ENCODE measurements around the gene C1QTNF4. TPM values are rescaled to one million over a fixed set of nuclear protein-coding genes. Genes with fewer than 3 reads are reported as not detected.
"Not testable (repeated sequence)": the region's sequence is repeated elsewhere in the genome, so short reads cannot be mapped to it uniquely, and the experiment has no call there.

The C1QTNF4 gene
- total RNA-seq = 1.3 TPM
- long read RNA-seq, partial matches to known transcripts = 0 of 3 reads
- long read RNA-seq, other reads (novel, unspliced or antisense) = 2 of 3 reads

DNA sequence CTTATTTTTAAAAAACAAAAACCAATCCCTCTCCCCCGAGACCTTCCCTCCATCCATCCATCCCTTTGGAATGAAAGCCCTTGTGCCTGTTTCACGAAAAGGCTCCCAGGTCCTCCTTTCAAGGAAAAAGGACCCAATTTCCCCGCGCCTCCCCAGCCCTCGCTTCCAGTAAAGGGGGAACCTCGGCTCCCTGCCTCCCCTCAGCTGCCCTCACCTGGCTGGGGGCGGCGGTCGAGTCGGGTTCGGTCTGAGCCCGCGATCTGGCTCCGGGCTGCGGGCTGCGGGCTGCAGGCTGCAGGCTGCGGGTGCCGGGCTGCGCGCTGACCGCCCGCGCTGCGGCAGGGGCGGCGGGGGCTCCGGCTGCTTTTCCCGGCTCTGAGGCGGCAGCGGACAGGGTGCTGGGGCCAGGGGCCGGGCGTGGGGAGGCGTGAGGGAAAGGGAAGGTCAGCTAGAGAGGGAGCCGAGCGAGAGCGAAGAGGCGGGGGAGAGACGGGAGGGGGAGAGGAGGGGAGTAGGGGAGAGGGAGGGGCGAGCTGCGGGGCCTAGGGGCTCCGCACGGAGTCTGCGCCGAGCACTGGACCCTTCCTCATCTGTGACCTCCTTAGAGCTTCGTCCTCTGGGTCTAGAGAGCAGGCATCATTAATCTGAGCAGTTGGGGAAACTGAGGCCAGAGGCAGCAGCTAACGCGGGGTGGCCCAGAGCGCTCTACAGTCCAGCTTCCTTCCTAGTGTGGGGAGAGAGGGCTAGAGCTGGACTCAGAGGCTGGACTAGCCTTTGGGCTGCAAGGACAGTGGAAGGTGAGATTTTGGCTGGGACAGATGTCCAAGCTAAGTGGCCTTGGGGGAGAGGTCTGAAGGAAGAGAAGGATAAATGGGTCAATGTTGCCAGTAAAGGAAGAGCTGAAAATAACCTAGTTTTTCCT lies at the start of gene C1QTNF4:
Gene C1QTNF4, minus strand, starts transcription at position 478 of the 922 bp plus-strand sequence. CDS start 3,601 bp downstream, outside the sequence.
- ATAC-seq = peak in 1 of 2 donors; percentile 14

GRCh38 chr11:47642099-47642855 lies 48.1 kb upstream of the C1QTNF4 start, which contains the start of gene MTCH2:
Gene MTCH2 (minus strand): TSS chr11:47642559. CDS start chr11:47642465, 94 bp downstream.
- H3K36me3 ChIP-seq = peaks cover 22% of the 10 kb centered on the region
- H3K27me3 ChIP-seq (ENCODE audit: low read depth) = no peaks in the 10 kb centered on the region
- intact Hi-C loops (cut with DNase I) = no loop called here
- peak within 1 kb of the TSS; percentile 92 for H3K27ac ChIP-seq
- H3K4me3 ChIP-seq = peak within 1 kb of the TSS; percentile 88
- peak; percentile 49 for TF ChIP-seq CTCF (IDR thresholded peaks at IDR 0.05)
- DNase-seq (peak; percentile 95), ATAC-seq (peak; percentile 99 to 100)
- peaks cover 14% of the 10 kb centered on the region for H3K4me1 ChIP-seq
- H3K9me3 ChIP-seq = no peaks in the 10 kb centered on the region

More for the DNA sequence above, at the start of gene C1QTNF4:
- peaks cover 6% of the 10 kb centered on the region for H3K4me1 ChIP-seq
- H3K36me3 ChIP-seq = no peaks in the 10 kb centered on the region
- DNase-seq = no peak
- no peaks in the 10 kb centered on the region for H3K9me3 ChIP-seq
- no peak for TF ChIP-seq CTCF (IDR thresholded peaks at IDR 0.05)
- intact Hi-C loops (cut with DNase I) = no loop called here
- peak within 1 kb of the TSS; percentile 23 for H3K4me3 ChIP-seq
- no peak within 1 kb of the TSS for H3K27ac ChIP-seq
- peaks cover 50% of the 10 kb centered on the region for H3K27me3 ChIP-seq (ENCODE audit: low read depth)

DNA sequence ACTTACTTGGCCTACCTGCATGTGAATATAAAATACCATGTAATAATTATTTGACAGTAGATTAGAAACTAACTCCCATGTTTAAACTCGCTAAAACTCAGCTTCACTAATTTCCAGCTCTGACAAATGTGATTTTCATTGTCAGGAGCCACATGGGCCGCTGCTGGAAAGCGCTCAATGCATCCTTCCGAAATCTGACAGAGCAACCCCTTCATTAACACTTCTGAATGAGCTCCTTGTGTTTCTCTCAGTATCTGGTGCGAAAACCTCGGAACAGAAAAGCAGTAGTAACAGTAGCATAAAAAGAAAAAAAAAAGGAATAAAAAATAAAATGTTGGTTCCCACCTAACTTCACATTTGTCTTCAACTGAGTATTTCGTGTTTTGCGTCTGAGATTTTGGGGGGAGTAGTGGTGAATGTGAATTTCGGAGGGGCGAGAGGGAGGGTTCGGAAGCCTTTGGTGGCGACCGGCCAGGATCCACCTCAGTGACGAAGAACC lies 47.4 kb upstream of the C1QTNF4 start:
- no peaks in the 10 kb centered on the region for H3K27me3 ChIP-seq (ENCODE audit: low read depth)
- peak overlapping the region; percentile 92 for H3K27ac ChIP-seq
- peaks cover 29% of the 10 kb centered on the region for H3K36me3 ChIP-seq
- peaks cover 14% of the 10 kb centered on the region for H3K4me1 ChIP-seq
- DNase-seq (no peak), ATAC-seq (no peak)
- TF ChIP-seq CTCF (IDR thresholded peaks at IDR 0.05) = no peak
- intact Hi-C loops (cut with DNase I) = no loop called here
- no peaks in the 10 kb centered on the region for H3K9me3 ChIP-seq
- H3K4me3 ChIP-seq = peak overlapping the region; percentile 88

- Histone ChIP-seq H3K36me3 (peaks cover 39% of the 10 kb centered on the region), H3K4me1 (peaks cover 14% of the 10 kb centered on the region)
- H3K27ac ChIP-seq; DNase-seq; ATAC-seq; H3K4me3 ChIP-seq; intact Hi-C loops (cut with DNase I); H3K27me3 ChIP-seq (ENCODE audit: low read depth); H3K9me3 ChIP-seq: not testable (repeated sequence)
Observed at GRCh38 chr11:47640506-47640905, 46.3 kb upstream of the C1QTNF4 start.

GRCh38 chr11:47636331-47636730 lies 42.1 kb upstream of the C1QTNF4 start:
- peaks cover 78% of the 10 kb centered on the region for H3K36me3 ChIP-seq

DNA sequence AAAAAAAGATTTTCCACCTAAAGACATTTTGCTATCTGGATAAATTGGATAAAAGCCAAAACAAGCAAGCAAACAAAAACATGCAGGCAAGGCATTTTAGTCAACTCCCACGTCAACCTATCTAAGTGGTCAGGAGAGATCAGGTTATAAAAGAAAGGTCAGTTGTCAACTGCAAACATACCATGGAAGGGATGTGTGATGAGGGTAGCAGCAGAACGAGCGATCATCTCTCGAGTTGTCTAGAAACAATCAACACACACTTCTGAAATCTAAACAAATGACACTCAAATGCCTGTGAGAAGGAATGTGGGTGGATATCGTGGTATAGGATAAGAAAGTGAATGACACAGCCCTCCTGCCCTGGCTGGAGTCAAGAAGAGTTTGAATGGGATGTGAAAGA lies 37.3 kb upstream of the C1QTNF4 start:
- H3K36me3 ChIP-seq = peaks cover 96% of the 10 kb centered on the region
- DNase-seq = no peak
- no peak overlapping the region for H3K27ac ChIP-seq
- H3K4me3 ChIP-seq = no peak overlapping the region
- ATAC-seq = no peak
- no peak for TF ChIP-seq CTCF (IDR thresholded peaks at IDR 0.05)
- no peaks in the 10 kb centered on the region for H3K4me1 ChIP-seq
- intact Hi-C loops (cut with DNase I) = no loop called here
- H3K27me3 ChIP-seq (ENCODE audit: low read depth) = no peaks in the 10 kb centered on the region
- H3K9me3 ChIP-seq = no peaks in the 10 kb centered on the region

More at GRCh38 chr11:47636331-47636730, 42.1 kb upstream of the C1QTNF4 start:
- H3K9me3 ChIP-seq; H3K4me3 ChIP-seq; H3K27me3 ChIP-seq (ENCODE audit: low read depth); intact Hi-C loops (cut with DNase I); ATAC-seq; H3K27ac ChIP-seq; DNase-seq: not testable (repeated sequence)
- peaks cover 10% of the 10 kb centered on the region for H3K4me1 ChIP-seq

All from lower lobe of right lung (tissue), 2 donors.